Transverse colon (tissue), 4 donors: ENCODE data around the gene LIMS4. TPM values are rescaled to one million over a fixed set of nuclear protein-coding genes. Genes with fewer than 3 reads are reported as not detected.
"Not testable (repeated sequence)": the region's sequence is repeated elsewhere in the genome, so short reads cannot be mapped to it uniquely, and the experiment has no call there.

Experiments
- DNase-seq: peaks from one replicate; pipeline ENCODE4 v3.0.0-alpha.2; 2019
- H3K27ac ChIP-seq, 4 donors: fragments of 200-600 bp; sonication (generic); 2 replicates each; pipeline ENCODE4 v1.5.1; 2016 to 2018; ENCODE audit warnings: inconsistent platforms in 4 of 4
- H3K27me3 ChIP-seq: fragments of 200-600 bp; sonication (generic); 2 replicates; pipeline ENCODE4 v1.5.1; 2017; ENCODE audit warnings: inconsistent platforms
- H3K36me3 ChIP-seq, 4 donors: fragments of 200-600 bp; sonication (generic); 2 replicates each; pipeline ENCODE4 v1.5.1; 2017 to 2019; ENCODE audit warnings: inconsistent platforms in 4 of 4
- H3K4me1 ChIP-seq, 4 donors: fragments of 200-600 bp; sonication (generic); 2 replicates each; pipeline ENCODE4 v1.5.1; 2017 to 2020; ENCODE audit warnings: inconsistent platforms in 4 of 4
- H3K4me3 ChIP-seq, 4 donors: fragments of 200-600 bp; sonication (generic); 1 replicate in 1 of 4; 2 replicates in 3 of 4; pipeline versions ENCODE4 v1.5.1 to v1.6.1; 2017 to 2019; ENCODE audit warnings: inconsistent platforms in 4 of 4
- H3K9me3 ChIP-seq, 2 donors: fragments of 200-600 bp; sonication (generic); 2 replicates each; pipeline ENCODE4 v1.5.1; 2017 to 2019; ENCODE audit warnings: inconsistent platforms in 2 of 2
- CTCF ChIP-seq, 5 experiments: fragments of 200-600 bp in 3 of 5; fragments of 450-650 bp in 2 of 5; sonication (generic) in 3 of 5; IDR thresholded peaks; 1 replicate in 2 of 5; 2 replicates in 3 of 5; pipeline ENCODE4 v1.5.1; 2016 to 2017; ENCODE audit warnings: antibody characterized with exemption in 5 of 5, inconsistent platforms in 3 of 5, mild to moderate bottlenecking in 2 of 5, moderate library complexity in 1 of 5
- WGBS, 2 donors: methylation state at CpG; one replicate each; pipeline ENCODE4 v1.1.5; 2018; ENCODE audit warnings: low coverage in 1 of 2; 5-methylcytosine and 5-hydroxymethylcytosine counted together
- in situ Hi-C, 4 donors: fragments of 200-750 bp; cut with MboI; loops; one replicate each; pipeline versions ENCODE4 v1.15.0 to v1.15.1; 2017; ENCODE audit warnings: low sequenced_read_pairs in 3 of 4, low pct_ligation_motif_present in 1 of 4, low pct_unique_long_range_greater_than_20kb in 1 of 4
- intact Hi-C: fragments of 100-400 bp; cut with DNase I; formaldehyde crosslinking; loops from one replicate; pipeline ENCODE4 v1.15.1; 2023; ENCODE audit warnings: low total_unique reads
- small RNA-seq, 4 donors: library from RNA; depleted of rRNA; stranded (forward); fragments of <200 nt; gene quantifications; one replicate each; pipeline ENCODE3, GENCODE V24; 2016
- total RNA-seq, 4 donors: library from RNA; depleted of rRNA; stranded (reverse); fragments of >200 nt; gene quantifications; one replicate each; pipeline ENCODE4 v1.1.0, GENCODE V29; 2016

Gene LIMS4
- total RNA-seq, 4 donors from 2014 or later, result 1.6 to 3.4 TPM; not detected in 2

- H3K27me3 ChIP-seq, H3K36me3 ChIP-seq, in situ Hi-C loops, intact Hi-C loops, H3K4me1 ChIP-seq, H3K9me3 ChIP-seq, DNase-seq, H3K27ac ChIP-seq, H3K4me3 ChIP-seq: not testable (repeated sequence)
- no CpG with 5 or more reads among the region's 1 CpG for WGBS, 2 donors
Observed at GRCh38 chr2:110407142-110407541, 65.5 kb downstream of the LIMS4 start.

DNA sequence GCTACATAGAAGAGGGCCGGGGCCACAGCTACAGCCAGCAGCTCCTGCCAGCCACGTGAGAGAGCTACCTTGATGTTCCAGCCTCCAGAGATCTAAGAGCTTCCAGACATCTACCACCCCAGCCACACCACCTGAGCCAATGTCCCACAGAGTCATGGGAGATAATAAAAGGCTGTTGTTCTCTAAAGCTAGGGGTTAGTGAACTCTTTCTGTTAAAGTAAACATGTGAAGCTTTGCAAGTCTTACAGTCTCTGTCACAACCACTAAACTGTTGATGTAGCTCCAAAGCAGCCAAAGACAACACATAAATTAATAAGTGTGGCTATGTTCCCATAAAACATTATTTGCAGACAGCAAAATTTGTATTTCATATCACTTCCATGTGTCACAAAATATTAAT lies 67.6 kb downstream of the LIMS4 start:
- H3K36me3 ChIP-seq, DNase-seq, H3K4me3 ChIP-seq, H3K27ac ChIP-seq, H3K9me3 ChIP-seq, H3K27me3 ChIP-seq, in situ Hi-C loops, intact Hi-C loops, H3K4me1 ChIP-seq: not testable (repeated sequence)
- WGBS, 2 donors, result no CpG with 5 or more reads among the region's 2 CpGs

DNA sequence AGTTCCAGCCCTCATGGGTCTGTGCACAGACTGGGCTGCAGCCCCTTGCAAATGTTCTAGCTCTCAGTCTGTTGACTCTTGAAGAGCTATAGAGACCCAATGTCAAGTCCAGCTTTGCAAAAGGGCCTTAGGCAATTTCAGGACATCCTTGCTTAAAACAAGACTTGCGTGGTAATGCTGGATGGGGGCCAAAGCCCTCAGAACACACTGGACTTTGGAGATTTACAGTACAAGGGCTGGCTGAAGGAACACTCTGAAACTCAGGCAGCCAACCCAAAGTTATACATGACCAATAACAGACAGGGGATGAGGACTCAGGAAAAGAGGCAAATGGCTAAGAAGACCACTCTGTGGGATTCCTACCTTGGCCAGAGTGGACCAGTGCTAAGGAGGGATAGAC lies 68.4 kb downstream of the LIMS4 start:
- in situ Hi-C loops, H3K4me3 ChIP-seq, H3K27ac ChIP-seq, intact Hi-C loops, H3K9me3 ChIP-seq, DNase-seq, H3K4me1 ChIP-seq, H3K27me3 ChIP-seq, H3K36me3 ChIP-seq: not testable (repeated sequence)
- WGBS, 2 donors, result no CpG with 5 or more reads among the region's 1 CpG

DNA sequence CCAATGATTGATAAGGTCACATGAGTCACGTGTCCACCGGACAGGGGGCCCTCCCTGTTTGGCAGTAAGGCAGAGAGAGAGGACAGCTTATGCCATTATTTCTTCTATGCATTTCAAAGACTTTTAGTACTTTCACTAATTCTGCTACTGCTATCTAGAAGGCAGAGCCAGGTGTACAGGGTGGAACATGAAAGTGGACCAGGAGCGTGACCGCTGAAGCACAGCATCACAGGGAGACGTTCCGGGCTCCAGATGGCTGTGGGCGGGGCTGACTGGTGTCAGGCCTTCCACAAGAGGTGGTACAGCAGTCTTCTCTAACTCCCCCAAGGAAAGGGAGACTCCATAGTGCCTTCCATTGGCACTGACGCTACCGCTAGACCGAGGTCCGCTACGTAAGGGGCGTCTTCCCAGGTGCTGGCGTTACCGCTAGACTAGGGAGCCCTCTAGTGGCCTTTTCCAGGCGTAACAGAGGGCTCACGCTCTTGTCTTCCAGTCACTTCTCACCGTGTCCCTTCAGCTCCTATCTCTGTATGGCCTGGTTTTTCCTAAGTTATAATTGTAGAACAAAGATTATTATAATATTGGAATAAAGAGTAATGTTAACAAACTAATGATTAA lies 71.5 kb downstream of the LIMS4 start:
- H3K4me1 ChIP-seq, H3K9me3 ChIP-seq, H3K4me3 ChIP-seq, H3K36me3 ChIP-seq, in situ Hi-C loops, DNase-seq, H3K27me3 ChIP-seq, intact Hi-C loops, H3K27ac ChIP-seq: not testable (repeated sequence)
- TF ChIP-seq CTCF (IDR thresholded peaks at IDR 0.05), result peak in 1 of 5 experiments; percentile 9
- 8% methylated on average over 2 of the region's 18 CpGs; no CpG with 5 or more reads in 1 of the 2 donors for WGBS, 2 donors

- H3K4me3 ChIP-seq, intact Hi-C loops, H3K27me3 ChIP-seq, H3K4me1 ChIP-seq, in situ Hi-C loops, H3K36me3 ChIP-seq, H3K9me3 ChIP-seq, H3K27ac ChIP-seq, DNase-seq: not testable (repeated sequence)
- no CpG with 5 or more reads among the region's 10 CpGs for WGBS, 2 donors
Observed at GRCh38 chr2:110399378-110399777, 73.2 kb downstream of the LIMS4 start.

GRCh38 chr2:110395990-110396389 lies 76.6 kb downstream of the LIMS4 start:
- intact Hi-C loops, H3K27me3 ChIP-seq, in situ Hi-C loops, H3K36me3 ChIP-seq, H3K27ac ChIP-seq, H3K4me3 ChIP-seq, H3K4me1 ChIP-seq, DNase-seq, H3K9me3 ChIP-seq: not testable (repeated sequence)
- WGBS, 2 donors, result no CpG with 5 or more reads among the region's 5 CpGs

Small RNAs within 50 kb of the gene (small RNA-seq; reads per million reads assigned to genes)
- gene AC108938.1, result 0 reads per million in 4 donors

Other genes starting within 250 kb of the LIMS4 start
- gene RGPD6, start 104.4 kb upstream of the LIMS4 start, total RNA-seq, result 10 to 100 TPM in 3 of 4 donors, 1 to 10 TPM in 1; 9.0 to 46.5 (median 36.0) TPM
- 10 to 100 TPM in 1 of 4 donors, 1 to 10 TPM in 3; 1.3 to 15.1 (median 4.0) TPM for gene BUB1, start 205.2 kb upstream of the LIMS4 start, total RNA-seq